ENCODE measurements around the gene CLSTN2. TPM values are rescaled to one million over a fixed set of nuclear protein-coding genes. Genes with fewer than 3 reads are reported as not detected.

CLSTN2 gene
- total and polyA plus RNA-seq, 9 donors, result 28.9 to 263 (median 134) TPM

GRCh38 chr3:140298043-140298442, 363.1 kb downstream of the CLSTN2 start:
- intact Hi-C loops (cut with DNase I), result loop anchor here in 1 of 4 donors (10.0 kb wide), 1 partner anchor 437 kb away; no protein-coding TSS in a partner anchor
- TF ChIP-seq CTCF (IDR thresholded peaks at IDR 0.05), result no peak
- TF ChIP-seq EP300 (IDR thresholded peaks at IDR 0.05), result no peak
- TF ChIP-seq POLR2A (IDR thresholded peaks at IDR 0.05), result no peak
- Histone ChIP-seq H3K9me3 (no peaks in the 10 kb centered on the region), H3K4me1 (ENCODE audit: insufficient read depth) (peaks cover 9% of the 10 kb centered on the region), H3K36me3 (no peaks in the 10 kb centered on the region), H3K27me3 (no peaks in the 10 kb centered on the region), H3K4me3 (no peak overlapping the region), H3K27ac (no peak overlapping the region)
- WGBS, 3 donors, result 92 to 95% (median 95%) methylated on average over 1 of the region's 1 CpG
- DNase-seq, result no peak

- H3K27ac ChIP-seq, result no peak overlapping the region
- no peaks in the 10 kb centered on the region for H3K9me3 ChIP-seq
- H3K4me3 ChIP-seq, result no peak overlapping the region
- TF ChIP-seq CTCF (IDR thresholded peaks at IDR 0.05) (no peak), POLR2A (IDR thresholded peaks at IDR 0.05) (no peak), EP300 (IDR thresholded peaks at IDR 0.05) (no peak)
- intact Hi-C loops (cut with DNase I), result loop anchor here in 1 of 4 donors (10.0 kb wide), 1 partner anchor 436 kb away; no protein-coding TSS in a partner anchor
- H3K27me3 ChIP-seq, result no peaks in the 10 kb centered on the region
- WGBS, 3 donors, result 91 to 100% (median 92%) methylated on average over 2 of the region's 2 CpGs
- H3K4me1 ChIP-seq (ENCODE audit: insufficient read depth), result peaks cover 11% of the 10 kb centered on the region
- DNase-seq, result no peak
- no peaks in the 10 kb centered on the region for H3K36me3 ChIP-seq
Measured at GRCh38 chr3:140298569-140299070, 363.6 kb downstream of the CLSTN2 start.

GRCh38 chr3:140303875-140304274, 368.9 kb downstream of the CLSTN2 start:
- no peaks in the 10 kb centered on the region for H3K36me3 ChIP-seq
- no peak for DNase-seq
- H3K27me3 ChIP-seq, result no peaks in the 10 kb centered on the region
- intact Hi-C loops (cut with DNase I), result no loop called here
- 95 to 97% (median 96%) methylated on average over 2 of the region's 2 CpGs for WGBS, 3 donors
- H3K27ac ChIP-seq, result no peak overlapping the region
- no peaks in the 10 kb centered on the region for H3K9me3 ChIP-seq
- H3K4me3 ChIP-seq, result no peak overlapping the region
- peaks cover 14% of the 10 kb centered on the region for H3K4me1 ChIP-seq (ENCODE audit: insufficient read depth)
- no peak for TF ChIP-seq CTCF (IDR thresholded peaks at IDR 0.05)
- TF ChIP-seq POLR2A (IDR thresholded peaks at IDR 0.05), result no peak
- TF ChIP-seq EP300 (IDR thresholded peaks at IDR 0.05), result no peak

GRCh38 chr3:140308535-140308934, 373.6 kb downstream of the CLSTN2 start:
- Histone ChIP-seq H3K27ac (peak overlapping the region in 1 of 2 donors; percentile 2), H3K9me3 (no peaks in the 10 kb centered on the region), H3K36me3 (no peaks in the 10 kb centered on the region), H3K4me3 (no peak overlapping the region), H3K4me1 (ENCODE audit: insufficient read depth) (peaks cover 15% of the 10 kb centered on the region), H3K27me3 (no peaks in the 10 kb centered on the region)
- WGBS, 3 donors, result 23 to 62% (median 29%) methylated on average over 2 of the region's 2 CpGs
- no peak for DNase-seq
- intact Hi-C loops (cut with DNase I), result no loop called here
- TF ChIP-seq POLR2A (IDR thresholded peaks at IDR 0.05) (no peak), CTCF (IDR thresholded peaks at IDR 0.05) (no peak), EP300 (IDR thresholded peaks at IDR 0.05) (no peak)
